Brain microvascular endothelial cell (primary cell): ENCODE measurements around the gene FASTKD3.
A peak's percentile ranks its signal among the peaks of the same experiment; 100 is the strongest.

ENCODE experiments used
- DNase-seq: peaks from one replicate; pipeline ENCODE4 v3.0.0-alpha.2; 2020
- H3K27ac ChIP-seq: fragments of 250-450 bp; sonication (Bioruptor Pico); 2 replicates; pipeline ENCODE4 v1.5.1; 2020; ENCODE audit warnings: mild to moderate bottlenecking, moderate library complexity
- H3K27me3 ChIP-seq: fragments of 250-450 bp; sonication (Bioruptor Pico); replicated peaks from 2 replicates; pipeline ENCODE4 v1.5.1; 2020; ENCODE audit warnings: mild to moderate bottlenecking
- H3K36me3 ChIP-seq: fragments of 250-450 bp; sonication (Bioruptor Pico); replicated peaks from 2 replicates; pipeline ENCODE4 v1.5.1; 2020; ENCODE audit warnings: mild to moderate bottlenecking
- H3K4me3 ChIP-seq: 2 replicates; pipeline ENCODE4 v1.5.1; 2011; ENCODE audit warnings: low read depth, mild to moderate bottlenecking, control low read depth, low read length, moderate library complexity
- CTCF ChIP-seq: IDR thresholded peaks from 2 replicates; pipeline ENCODE4 v1.5.1; 2011; ENCODE audit warnings: low read depth, mild to moderate bottlenecking, moderate library complexity, low read length, control low read depth, inconsistent platforms; ENCODE audit errors: missing control alignments
- in situ Hi-C: cut with HindIII; loops from 2 replicates; pipeline ENCODE4 v1.10.0; 2017; ENCODE audit warnings: low sequenced_read_pairs, low pct_ligation_motif_present

The FASTKD3 gene

GRCh38 chr5:7884491-7885267 is 15.8 kb upstream of the FASTKD3 start:
- DNase-seq = no peak
- in situ Hi-C loops = no loop called here
- no peak overlapping the region for H3K27ac ChIP-seq
- H3K4me3 ChIP-seq = no peak overlapping the region
- H3K36me3 ChIP-seq = peaks cover 40% of the 10 kb centered on the region
- no peaks in the 10 kb centered on the region for H3K27me3 ChIP-seq
- no peak for TF ChIP-seq CTCF

GRCh38 chr5:7882926-7883325 is 14.1 kb upstream of the FASTKD3 start:
- H3K36me3 ChIP-seq = peaks cover 37% of the 10 kb centered on the region
- H3K27ac ChIP-seq = no peak overlapping the region
- H3K27me3 ChIP-seq = no peaks in the 10 kb centered on the region
- no peak for DNase-seq
- TF ChIP-seq CTCF = no peak
- no peak overlapping the region for H3K4me3 ChIP-seq
- in situ Hi-C loops = no loop called here

GRCh38 chr5:7881816-7882215 is 13.0 kb upstream of the FASTKD3 start:
- no peak overlapping the region for H3K4me3 ChIP-seq
- peaks cover 37% of the 10 kb centered on the region for H3K36me3 ChIP-seq
- no peak overlapping the region for H3K27ac ChIP-seq
- in situ Hi-C loops = no loop called here
- no peak for TF ChIP-seq CTCF
- H3K27me3 ChIP-seq = no peaks in the 10 kb centered on the region
- DNase-seq = no peak

- no peak overlapping the region for H3K4me3 ChIP-seq
- H3K27me3 ChIP-seq = no peaks in the 10 kb centered on the region
- no peak for DNase-seq
- no peak overlapping the region for H3K27ac ChIP-seq
- in situ Hi-C loops = no loop called here
- H3K36me3 ChIP-seq = peaks cover 43% of the 10 kb centered on the region
- no peak for TF ChIP-seq CTCF
These were observed 12.3 kb upstream of the FASTKD3 start for GRCh38 chr5:7881091-7881490.

- H3K36me3 ChIP-seq = peaks cover 40% of the 10 kb centered on the region
- H3K4me3 ChIP-seq = no peak overlapping the region
- TF ChIP-seq CTCF = no peak
- no peaks in the 10 kb centered on the region for H3K27me3 ChIP-seq
- peak; percentile 22 for DNase-seq
- in situ Hi-C loops = no loop called here
- H3K27ac ChIP-seq = peak overlapping the region; percentile 53
These were observed 9.6 kb upstream of the FASTKD3 start for GRCh38 chr5:7878381-7878873.
